Adrenal gland (tissue), 5 donors: Measurements from ENCODE around the gene TMEM174.
"Not testable (repeated sequence)": the region's sequence is repeated elsewhere in the genome, so short reads cannot be mapped to it uniquely, and the experiment has no call there.

ENCODE experiments used
- CTCF ChIP-seq, 6 experiments: fragments of 450-650 bp in 4 of 6; fragments of 200-600 bp in 2 of 6; sonication (generic) in 1 of 6; IDR thresholded peaks; 1 replicate in 5 of 6; 2 replicates in 1 of 6; pipeline versions ENCODE4 v1.5.1 to v1.8.0; 2016 to 2021; ENCODE audit warnings: antibody characterized with exemption in 6 of 6, mild to moderate bottlenecking in 2 of 6, moderate library complexity in 1 of 6
- POLR2A ChIP-seq, 2 donors: fragments of 450-650 bp; IDR thresholded peaks; one replicate each; pipeline ENCODE4 v1.6.1; 2017; ENCODE audit warnings: antibody characterized with exemption in 2 of 2, mild to moderate bottlenecking in 2 of 2, moderate library complexity in 1 of 2
- donor health status: DM: no; HTN: no; CAD: no.

- not testable (repeated sequence) for TF ChIP-seq CTCF, POLR2A (IDR thresholded peaks at IDR 0.05)
Observed at GRCh38 chr5:73209075-73209474, 36.1 kb downstream of the TMEM174 start.
